H1 (cell line): ENCODE results near the gene MICALL2. TPM values are rescaled to one million over a fixed set of nuclear protein-coding genes. Genes with fewer than 3 reads are reported as not detected.

Source experiments
- CTCF ChIA-PET: fragments of 300-600 bp; sonication (Branson Sonifier 250); formaldehyde crosslinking; loops from one replicate; lab custom pipeline; 2021; ENCODE audit not compliant: partially characterized antibody; lab: Charles Lee
- POLR2A ChIA-PET: fragments of 300-600 bp; sonication (Branson Sonifier 250); formaldehyde crosslinking; loops from one replicate; lab custom pipeline; 2021; ENCODE audit warnings: inconsistent platforms; ENCODE audit not compliant: partially characterized antibody; lab: Charles Lee
- DNase-seq, 2 experiments: peaks; one replicate each; pipeline versions ENCODE4 v3.0.0 to v3.0.0-alpha.2; 2010 to 2022; ENCODE audit warnings: low spot score in 2 of 2, low read depth in 1 of 2, mixed read lengths in 1 of 2
- FAIRE-seq: peaks from 2 replicates; lab custom pipeline; 2011; peaks lifted over from hg19 to GRCh38; lab: Jason Lieb, UNC
- H2AFZ ChIP-seq: 2 replicates; pipeline ENCODE4 v1.8.1; 2012; ENCODE audit warnings: low read length, inconsistent platforms
- H2AK5ac ChIP-seq: 2 replicates; pipeline ENCODE4 v1.6.1; 2013; ENCODE audit warnings: low read depth, low read length
- H2BK120ac ChIP-seq: replicated peaks from 2 replicates; pipeline ENCODE3; 2013; ENCODE audit warnings: low read depth, low read length, inconsistent platforms
- H2BK12ac ChIP-seq: 2 replicates; pipeline ENCODE4 v1.6.1; 2013; ENCODE audit warnings: low read depth, low read length
- H2BK15ac ChIP-seq: 2 replicates; pipeline ENCODE4 v1.6.1; 2013; ENCODE audit warnings: low read length
- H2BK20ac ChIP-seq: 2 replicates; pipeline ENCODE4 v1.6.1; 2013; ENCODE audit warnings: low read length
- H2BK5ac ChIP-seq: 2 replicates; pipeline ENCODE4 v1.6.1; 2013; ENCODE audit warnings: low read depth, low read length
- H3K14ac ChIP-seq: 2 replicates; pipeline ENCODE4 v1.6.1; 2013; ENCODE audit warnings: inconsistent platforms; ENCODE audit not compliant: insufficient read length
- H3K18ac ChIP-seq: 2 replicates; pipeline ENCODE4 v1.6.1; 2013; ENCODE audit warnings: low read length; ENCODE audit errors: extremely low read depth
- H3K23ac ChIP-seq: 2 replicates; pipeline ENCODE4 v1.6.1; 2013; ENCODE audit warnings: inconsistent platforms; ENCODE audit not compliant: insufficient read length
- H3K23me2 ChIP-seq: 2 replicates; pipeline ENCODE4 v1.6.1; 2013; ENCODE audit warnings: low read depth, low read length
- H3K27ac ChIP-seq: 2 replicates; pipeline ENCODE4 v1.6.1; 2011; ENCODE audit warnings: low read depth, low read length, inconsistent platforms
- H3K27me3 ChIP-seq, 4 experiments: replicated peaks in 1 of 4; 1 replicate in 1 of 4; 2 replicates in 3 of 4; pipeline versions ENCODE4 v1.6.1 to v1.8.1; 2011 to 2013; ENCODE audit warnings: low read length in 3 of 4, mild to moderate bottlenecking in 3 of 4, inconsistent platforms in 2 of 4, mixed read lengths in 2 of 4, moderate library complexity in 1 of 4; ENCODE audit not compliant: control insufficient read depth in 3 of 4, insufficient read depth in 3 of 4; ENCODE audit errors: extremely low read depth in 1 of 4
- H3K36me3 ChIP-seq, 4 experiments: 2 replicates each; pipeline versions ENCODE4 v1.6.1 to v1.8.1; 2011 to 2013; ENCODE audit warnings: mild to moderate bottlenecking in 4 of 4, low read length in 3 of 4, moderate library complexity in 2 of 4, control low read depth in 1 of 4, inconsistent platforms in 1 of 4; ENCODE audit not compliant: insufficient read depth in 4 of 4, control insufficient read depth in 2 of 4
- H3K4ac ChIP-seq: replicated peaks from 2 replicates; pipeline ENCODE3; 2013; ENCODE audit warnings: low read length, low read depth, mixed read lengths, inconsistent platforms; ENCODE audit not compliant: insufficient read length
- H3K4me1 ChIP-seq, 4 experiments: replicated peaks in 1 of 4; 1 replicate in 1 of 4; 2 replicates in 3 of 4; pipeline versions ENCODE4 v1.6.1 to v1.8.1; 2011 to 2013; ENCODE audit warnings: low read length in 3 of 4, inconsistent platforms in 2 of 4, mixed read lengths in 1 of 4; ENCODE audit not compliant: insufficient read depth in 4 of 4, control insufficient read depth in 3 of 4
- H3K4me2 ChIP-seq, 2 experiments: 2 replicates each; pipeline versions ENCODE4 v1.6.1 to v1.8.1; 2011 to 2013; ENCODE audit warnings: low read depth in 2 of 2, low read length in 2 of 2, control low read depth in 1 of 2, inconsistent platforms in 1 of 2, mild to moderate bottlenecking in 1 of 2; ENCODE audit not compliant: insufficient read depth in 1 of 2
- H3K4me3 ChIP-seq, 4 experiments: fragments of 200-600, 300-600 bp in 1 of 4; sonication (generic), shearing (Covaris generic), sonication (Bioruptor Twin) in 1 of 4; 2 replicates each; pipeline versions ENCODE4 v1.5.1 to v1.8.1; 2011 to 2016; ENCODE audit warnings: low read length in 4 of 4, low read depth in 3 of 4, control low read depth in 2 of 4, inconsistent platforms in 2 of 4, mild to moderate bottlenecking in 2 of 4, mixed read lengths in 1 of 4, moderate library complexity in 1 of 4; ENCODE audit not compliant: insufficient read depth in 2 of 4; ENCODE audit errors: extremely low read depth in 1 of 4
- H3K56ac ChIP-seq: replicated peaks from 2 replicates; pipeline ENCODE3; 2013; ENCODE audit warnings: low read depth, mild to moderate bottlenecking, mixed read lengths, low read length, inconsistent platforms; ENCODE audit not compliant: insufficient read length
- H3K79me1 ChIP-seq: 2 replicates; pipeline ENCODE4 v1.6.1; 2013; ENCODE audit warnings: low read depth, low read length, control low read depth
- H3K79me2 ChIP-seq, 2 experiments: 2 replicates each; pipeline versions ENCODE4 v1.6.1 to v1.8.1; 2012 to 2013; ENCODE audit warnings: low read length in 2 of 2, mild to moderate bottlenecking in 2 of 2, inconsistent platforms in 1 of 2; ENCODE audit not compliant: insufficient read depth in 2 of 2, control insufficient read depth in 1 of 2
- H3K9ac ChIP-seq, 4 experiments: replicated peaks in 1 of 4; 1 replicate in 1 of 4; 2 replicates in 3 of 4; pipeline versions ENCODE4 v1.6.1 to v1.8.1; 2011 to 2013; ENCODE audit warnings: low read depth in 3 of 4, low read length in 3 of 4, control low read depth in 2 of 4, mild to moderate bottlenecking in 2 of 4, moderate library complexity in 2 of 4, inconsistent platforms in 1 of 4; ENCODE audit errors: extremely low read depth in 1 of 4
- H3K9me3 ChIP-seq, 2 experiments: 2 replicates each; pipeline versions ENCODE4 v1.6.1 to v1.8.1; 2012 to 2013; ENCODE audit warnings: mild to moderate bottlenecking in 2 of 2, moderate library complexity in 2 of 2, control low read depth in 1 of 2, inconsistent platforms in 1 of 2, low read depth in 1 of 2, low read length in 1 of 2, mixed read lengths in 1 of 2; ENCODE audit not compliant: insufficient read depth in 2 of 2
- H4K20me1 ChIP-seq, 2 experiments: replicated peaks in 1 of 2; 2 replicates each; pipeline versions ENCODE3 to v1.8.1; 2011 to 2013; ENCODE audit warnings: inconsistent platforms in 2 of 2, low read length in 2 of 2, mild to moderate bottlenecking in 1 of 2; ENCODE audit not compliant: insufficient read depth in 2 of 2, control insufficient read depth in 1 of 2
- H4K5ac ChIP-seq: 2 replicates; pipeline ENCODE4 v1.6.1; 2013; ENCODE audit warnings: low read length, low read depth, mixed read lengths, inconsistent platforms; ENCODE audit not compliant: insufficient read length
- H4K8ac ChIP-seq: 2 replicates; pipeline ENCODE4 v1.8.0; 2013; ENCODE audit warnings: mild to moderate bottlenecking, moderate library complexity, low read length, inconsistent platforms; ENCODE audit not compliant: insufficient read depth; ENCODE audit errors: extremely low read depth
- H4K91ac ChIP-seq: replicated peaks from 2 replicates; pipeline ENCODE3; 2013; ENCODE audit warnings: low read length, mixed read lengths, inconsistent platforms; ENCODE audit not compliant: insufficient read length
- CHD2 ChIP-seq: IDR thresholded peaks from 2 replicates; pipeline ENCODE4 v1.6.1; 2012; ENCODE audit warnings: low read length, improper control_type of control experiment
- FOSL1 ChIP-seq: IDR thresholded peaks from 2 replicates; pipeline ENCODE4 v1.6.1; 2011; ENCODE audit warnings: mild to moderate bottlenecking, low read depth, low read length, moderate library complexity; ENCODE audit not compliant: insufficient read depth
- HDAC6 ChIP-seq: IDR thresholded peaks from one replicate; pipeline ENCODE4 v1.7.1; 2012; ENCODE audit warnings: low read depth, mild to moderate bottlenecking, inconsistent platforms, low read length, moderate library complexity
- KDM1A ChIP-seq: fragments of 200-600, 300-600 bp; sonication (generic); IDR thresholded peaks from 2 replicates; pipeline ENCODE4 v1.7.1; 2016; ENCODE audit warnings: mild to moderate bottlenecking, low read length, borderline replicate concordance
- RFX5 ChIP-seq: IDR thresholded peaks from 2 replicates; pipeline ENCODE4 v1.6.1; 2011; ENCODE audit warnings: low read depth, low read length, improper control_type of control experiment, borderline replicate concordance
- RNF2 ChIP-seq: fragments of 200-900, 300-1000 bp; sonication (generic); IDR thresholded peaks from 2 replicates; pipeline ENCODE4 v1.7.1; 2016; ENCODE audit warnings: borderline replicate concordance, low read depth, mild to moderate bottlenecking, antibody characterized with exemption, low read length; ENCODE audit not compliant: poor library complexity, severe bottlenecking; ENCODE audit errors: missing control alignments
- SIX5 ChIP-seq: IDR thresholded peaks from 2 replicates; pipeline ENCODE4 v1.6.1; 2011; ENCODE audit warnings: mild to moderate bottlenecking, low read depth, low read length
- SRF ChIP-seq: IDR thresholded peaks from 2 replicates; pipeline ENCODE4 v1.6.1; 2011; ENCODE audit warnings: mild to moderate bottlenecking, low read depth, low read length, moderate library complexity
- SUZ12 ChIP-seq: fragments of 200-600 bp; sonication (generic); IDR thresholded peaks from 2 replicates; pipeline ENCODE4 v1.6.1; 2012; ENCODE audit warnings: mild to moderate bottlenecking, inconsistent platforms, low read length, moderate library complexity, mixed read lengths
- ZNF274 ChIP-seq: IDR thresholded peaks from 2 replicates; pipeline ENCODE4 v1.7.0; 2012; ENCODE audit warnings: low read length, borderline replicate concordance; ENCODE audit errors: extremely low read depth
- WGBS, 2 experiments: shearing (Covaris generic) in 1 of 2; methylation state at CpG; one replicate each; pipeline versions ENCODE4 v1.1.6 to v1.1.7; 2013 to 2015; ENCODE audit warnings: low lambda C conversion rate in 2 of 2, mixed read lengths in 2 of 2, inconsistent platforms in 1 of 2, low coverage in 1 of 2, missing lambda C conversion rate in 1 of 2; ENCODE audit not compliant: insufficient replicate concordance in 2 of 2, insufficient coverage in 1 of 2, insufficient read length in 1 of 2; ENCODE audit errors: extremely low coverage in 1 of 2, missing lambda C conversion rate in 1 of 2; 5-methylcytosine and 5-hydroxymethylcytosine counted together
- polyA plus RNA-seq, 7 experiments: library from polyadenylated mRNA; depleted of rRNA in 3 of 7; stranded (reverse) in 5 of 7; unstranded in 2 of 7; fragments of >200 nt in 5 of 7; fragments of 200-250 nt in 2 of 7; gene quantifications; 1 replicate in 5 of 7; 2 replicates in 1 of 7; 4 replicates in 1 of 7; pipeline versions ENCODE4 v1.2.1 to v1.2.3, GENCODE V29; 2011 to 2013; ENCODE audit warnings: missing spikeins in 2 of 7, mixed read lengths in 2 of 7
- total RNA-seq: library from RNA; stranded (reverse); fragmentation: NEBNext Ultra II Directional; extraction: Animal tissue kit (Norgen Biotek cat#: 25700); gene quantifications from 2 replicates; pipeline ENCODE4 v1.2.1, GENCODE V29; 2021
- TF ChIP-seq, protein P1 (sequence below): IDR thresholded peaks from 2 replicates; pipeline ENCODE4 v1.6.1; 2012; ENCODE audit warnings: inconsistent platforms

The MICALL2 gene
- total and polyA plus RNA-seq, 2 of the 8 experiments (the other 6 are each of a cell fraction or from before 2014, with no cell fraction given) = 5.3 to 8.5 TPM

DNA sequence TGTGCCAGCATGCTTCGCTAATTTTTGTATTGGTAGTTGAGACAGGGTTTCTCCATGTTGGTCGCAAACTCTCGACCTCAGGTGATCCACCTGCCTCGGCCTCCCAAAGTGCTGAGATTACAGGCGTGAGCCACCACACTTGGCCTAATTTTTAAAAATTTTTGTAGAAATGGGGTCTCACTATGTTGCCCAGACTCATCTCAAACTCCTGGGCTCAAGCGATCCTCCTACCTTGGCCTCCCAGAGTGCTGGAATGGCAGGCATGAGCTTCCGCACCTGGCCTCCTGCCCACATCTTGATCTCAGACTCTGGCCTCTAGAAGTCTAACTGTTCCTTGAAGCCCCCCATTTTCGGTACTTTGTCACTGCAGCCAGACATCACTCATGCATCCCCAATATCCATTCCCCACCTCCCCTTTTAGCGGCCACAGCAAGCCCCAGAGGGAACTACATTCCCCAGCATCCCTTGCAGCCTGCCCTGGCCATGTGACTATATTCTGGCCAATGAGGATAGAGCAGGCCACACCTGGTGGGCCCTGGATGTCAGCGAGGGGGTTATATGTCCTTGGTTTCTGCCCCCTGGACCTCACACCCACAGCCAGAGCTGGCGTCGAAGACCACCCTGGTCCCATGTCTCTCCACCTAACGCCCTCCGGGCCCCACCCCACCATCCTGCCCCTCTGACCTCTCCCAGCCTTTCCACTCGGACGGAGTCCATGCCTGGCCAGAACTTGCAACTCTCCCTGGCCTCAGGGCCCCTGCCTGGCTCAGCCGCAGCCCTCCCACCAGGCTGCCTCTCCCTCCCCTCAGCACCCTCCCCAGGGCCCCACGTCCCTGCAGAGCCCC lies 33.8 kb downstream of the MICALL2 start:
- no peaks in the 10 kb centered on the region for H4K20me1 ChIP-seq
- H3K79me1 ChIP-seq = no peaks in the 10 kb centered on the region
- CTCF ChIA-PET = interaction anchor here (0.9 to 1.4 kb wide), 3 partner anchors 49 to 232 kb away, joined by 3 to 5 read pairs (median 4); no protein-coding TSS in a partner anchor
- peak overlapping the region; percentile 84 for H4K8ac ChIP-seq
- H3K4me2 ChIP-seq = no peak overlapping the region
- peaks cover 0 to 16% (median 6%) of the 10 kb centered on the region in 4 experiments; a peak in 5 of 7 replicates for H3K4me1 ChIP-seq
- no peak overlapping the region for H2BK120ac ChIP-seq
- H3K36me3 ChIP-seq = no peaks in the 10 kb centered on the region
- H3K23me2 ChIP-seq = no peaks in the 10 kb centered on the region
- no peak overlapping the region for H2BK20ac ChIP-seq
- H2BK15ac ChIP-seq = no peak overlapping the region
- peak overlapping the region; percentile 7; the same call in 1 of the 2 replicates for H2BK5ac ChIP-seq
- H3K56ac ChIP-seq = no peak overlapping the region
- H3K9me3 ChIP-seq = no peaks in the 10 kb centered on the region
- no peak overlapping the region for H3K4ac ChIP-seq
- no peak overlapping the region for H3K18ac ChIP-seq
- no peak overlapping the region for H4K5ac ChIP-seq
- DNase-seq = peak in 1 of 2 experiments; percentile 73
- H2BK12ac ChIP-seq = no peak overlapping the region
- no peaks in the 10 kb centered on the region for H3K79me2 ChIP-seq
- 80% methylated on average over 17 of the region's 18 CpGs; no CpG with 5 or more reads in 1 of the 2 experiments for WGBS, 2 experiments
- FAIRE-seq = peak; percentile 24
- POLR2A ChIA-PET = interaction anchor here (1.2 kb wide), 2 partner anchors 11 to 15 kb away, joined by 3 read pairs; no protein-coding TSS in a partner anchor
- no peaks in the 10 kb centered on the region for H3K27me3 ChIP-seq
- no peak overlapping the region for H3K9ac ChIP-seq
- H2AFZ ChIP-seq = peak overlapping the region; percentile 95
- no peak overlapping the region for H4K91ac ChIP-seq
- no peak overlapping the region for H3K27ac ChIP-seq
- no peak overlapping the region for H3K23ac ChIP-seq
- H3K14ac ChIP-seq = no peak overlapping the region
- no peak overlapping the region for H2AK5ac ChIP-seq
- no peak overlapping the region for H3K4me3 ChIP-seq
- no peak for TF ChIP-seq HDAC6
- TF ChIP-seq ZNF274 = no peak
- TF ChIP-seq KDM1A = peak; percentile 52; the same call in 1 of the 2 replicates
- no peak for TF ChIP-seq FOSL1
- TF ChIP-seq SUZ12 = no peak
- TF ChIP-seq CHD2 = peak; percentile 26; the same call in 1 of the 2 replicates
- no peak for TF ChIP-seq RNF2
- peak; percentile 84 for TF ChIP-seq SIX5
- no peak for TF ChIP-seq RFX5
- no peak for TF ChIP-seq SRF
- TF ChIP-seq, protein P1, sequence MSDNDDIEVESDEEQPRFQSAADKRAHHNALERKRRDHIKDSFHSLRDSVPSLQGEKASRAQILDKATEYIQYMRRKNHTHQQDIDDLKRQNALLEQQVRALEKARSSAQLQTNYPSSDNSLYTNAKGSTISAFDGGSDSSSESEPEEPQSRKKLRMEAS = 0 out of 2 replicates have a peak, but pooled peaks have one; percentile 23
